ENCODE data around the gene SLC6A9.

The SLC6A9 gene

GRCh38 chr1:43985984-43986595 lies 45.2 kb downstream of the SLC6A9 start:
- TF ChIP-seq CREB1 (IDR thresholded peaks at IDR 0.05; ENCODE audit: low read depth) (no peak), TCF12 (IDR thresholded peaks at IDR 0.05; ENCODE audit: low read depth) (no peak), EGR1 (IDR thresholded peaks at IDR 0.05) (no peak), MAX (IDR thresholded peaks at IDR 0.05) (no peak), EP300 (IDR thresholded peaks at IDR 0.05; ENCODE audit: borderline replicate concordance) (no peak), ZBTB7A (IDR thresholded peaks at IDR 0.05; ENCODE audit: low read depth) (no peak), FOXM1 (IDR thresholded peaks at IDR 0.05; ENCODE audit: borderline replicate concordance, low read depth) (no peak), REST (IDR thresholded peaks at IDR 0.05; ENCODE audit: low read depth) (no peak), USF1 (IDR thresholded peaks at IDR 0.05) (no peak), TEAD4 (IDR thresholded peaks at IDR 0.05) (no peak), RAD21 (IDR thresholded peaks at IDR 0.05; ENCODE audit: low read depth) (no peak), TAF1 (IDR thresholded peaks at IDR 0.05; ENCODE audit: low read depth) (no peak), NFIC (IDR thresholded peaks at IDR 0.05) (no peak), CEBPB (IDR thresholded peaks at IDR 0.05) (no peak), YY1 (IDR thresholded peaks at IDR 0.05; ENCODE audit: low read depth) (no peak)

GRCh38 chr1:43984855-43985254 lies 46.4 kb downstream of the SLC6A9 start:
- TF ChIP-seq RAD21 (IDR thresholded peaks at IDR 0.05; ENCODE audit: low read depth) (no peak), TEAD4 (IDR thresholded peaks at IDR 0.05) (no peak), EP300 (IDR thresholded peaks at IDR 0.05; ENCODE audit: borderline replicate concordance) (no peak)

GRCh38 chr1:43983253-43983899 lies 47.9 kb downstream of the SLC6A9 start:
- TF ChIP-seq YY1 (IDR thresholded peaks at IDR 0.05; ENCODE audit: low read depth) (no peak), CEBPB (IDR thresholded peaks at IDR 0.05) (no peak), RAD21 (IDR thresholded peaks at IDR 0.05; ENCODE audit: low read depth) (no peak), USF1 (IDR thresholded peaks at IDR 0.05) (no peak), TEAD4 (IDR thresholded peaks at IDR 0.05) (no peak), CREB1 (IDR thresholded peaks at IDR 0.05; ENCODE audit: low read depth) (no peak), NFIC (IDR thresholded peaks at IDR 0.05) (no peak), ZBTB7A (IDR thresholded peaks at IDR 0.05; ENCODE audit: low read depth) (no peak), FOXM1 (IDR thresholded peaks at IDR 0.05; ENCODE audit: borderline replicate concordance, low read depth) (no peak), REST (IDR thresholded peaks at IDR 0.05; ENCODE audit: low read depth) (no peak)

GRCh38 chr1:43982808-43983207 lies 48.5 kb downstream of the SLC6A9 start:
- TF ChIP-seq FOXM1 (IDR thresholded peaks at IDR 0.05; ENCODE audit: borderline replicate concordance, low read depth) (no peak), REST (IDR thresholded peaks at IDR 0.05; ENCODE audit: low read depth) (no peak), CREB1 (IDR thresholded peaks at IDR 0.05; ENCODE audit: low read depth) (no peak), USF1 (IDR thresholded peaks at IDR 0.05) (no peak), RAD21 (IDR thresholded peaks at IDR 0.05; ENCODE audit: low read depth) (no peak), ZBTB7A (IDR thresholded peaks at IDR 0.05; ENCODE audit: low read depth) (no peak), CEBPB (IDR thresholded peaks at IDR 0.05) (no peak), EP300 (IDR thresholded peaks at IDR 0.05; ENCODE audit: borderline replicate concordance) (no peak), TEAD4 (IDR thresholded peaks at IDR 0.05) (no peak), EGR1 (IDR thresholded peaks at IDR 0.05) (no peak), TAF1 (IDR thresholded peaks at IDR 0.05; ENCODE audit: low read depth) (no peak), NFIC (IDR thresholded peaks at IDR 0.05) (no peak), YY1 (IDR thresholded peaks at IDR 0.05; ENCODE audit: low read depth) (no peak), TCF12 (IDR thresholded peaks at IDR 0.05; ENCODE audit: low read depth) (no peak), MAX (IDR thresholded peaks at IDR 0.05) (no peak)
